GM10266 (cell line): ENCODE data around the gene SEZ6.

ENCODE experiments used
- DNase-seq: peaks from one replicate; pipeline ENCODE4 v3.0.0; 2012; ENCODE audit errors: extremely low spot score
- CTCF ChIP-seq: IDR thresholded peaks from 2 replicates; pipeline ENCODE4 v1.5.1; 2012; ENCODE audit warnings: mild to moderate bottlenecking, low read depth; ENCODE audit not compliant: control insufficient read depth, insufficient read depth; ENCODE audit errors: missing control alignments

Gene SEZ6

GRCh38 chr17:29003289-29003688 lies 2.5 kb downstream of the SEZ6 start:
- no peak for TF ChIP-seq CTCF
- DNase-seq = no peak

DNA sequence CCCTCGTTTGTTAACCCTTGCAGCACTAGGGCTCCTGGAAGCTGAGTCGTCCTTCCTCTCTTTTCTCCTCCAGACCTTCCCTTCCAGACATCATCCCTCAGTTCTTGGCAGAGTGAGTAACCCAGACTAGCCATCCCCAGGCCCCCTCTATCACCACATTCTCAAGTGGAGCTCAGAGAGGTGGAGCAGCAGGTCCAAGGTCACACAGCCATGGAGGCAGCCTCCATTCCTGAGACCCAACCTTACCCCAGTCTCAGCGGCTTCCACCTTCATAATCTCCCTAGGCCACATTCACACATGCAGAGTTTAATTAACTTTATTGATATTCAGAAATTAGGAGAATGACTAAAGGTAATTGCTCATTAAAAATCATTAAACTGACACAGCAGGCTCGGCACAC lies 3.0 kb downstream of the SEZ6 start:
- DNase-seq = no peak
- TF ChIP-seq CTCF = no peak

DNA sequence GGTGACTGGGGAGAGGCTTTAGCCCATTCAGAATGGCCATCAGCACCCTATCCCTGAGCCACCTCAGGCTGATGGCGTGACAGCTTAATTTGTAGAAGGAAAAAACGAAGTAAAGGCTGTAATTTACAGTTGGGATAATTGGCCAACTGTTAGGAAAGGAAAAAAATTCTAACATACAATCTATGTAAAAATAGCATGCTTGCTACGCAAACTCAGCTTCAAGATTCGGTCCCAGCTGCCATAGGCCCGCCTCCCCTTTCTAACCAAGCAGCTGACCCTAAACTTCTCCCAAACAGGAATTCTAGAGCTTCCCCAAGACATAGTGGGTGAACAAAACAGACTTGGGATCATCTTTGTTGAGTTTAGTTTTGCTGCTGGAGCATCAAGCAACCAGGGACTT lies 4.9 kb downstream of the SEZ6 start:
- DNase-seq = no peak
- no peak for TF ChIP-seq CTCF

- TF ChIP-seq CTCF = no peak
- DNase-seq = no peak
These were observed 6.6 kb downstream of the SEZ6 start for GRCh38 chr17:28999206-28999605.

DNA sequence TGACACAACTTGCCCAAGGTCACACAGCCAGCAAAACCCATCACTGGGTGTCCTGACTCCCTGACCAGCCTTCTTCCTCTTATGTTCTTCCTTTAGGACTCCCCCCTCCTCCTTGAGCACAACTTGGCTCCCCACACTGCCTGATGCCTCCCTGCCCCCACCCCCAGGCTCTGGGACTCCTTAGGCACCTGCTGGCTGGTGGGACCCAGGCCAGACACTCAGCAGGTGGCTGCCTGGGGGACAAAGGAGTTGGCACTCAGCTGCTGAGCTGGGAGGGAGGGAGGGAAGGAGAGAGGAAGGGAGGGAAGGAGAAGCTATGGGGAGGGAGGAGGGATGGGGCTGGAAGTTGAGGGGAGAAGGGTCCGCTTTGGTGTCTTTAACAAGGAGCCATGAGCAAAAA lies 8.0 kb downstream of the SEZ6 start:
- TF ChIP-seq CTCF = no peak
- DNase-seq = no peak

GRCh38 chr17:28996554-28997096 lies 9.2 kb downstream of the SEZ6 start:
- DNase-seq = no peak
- no peak for TF ChIP-seq CTCF

DNA sequence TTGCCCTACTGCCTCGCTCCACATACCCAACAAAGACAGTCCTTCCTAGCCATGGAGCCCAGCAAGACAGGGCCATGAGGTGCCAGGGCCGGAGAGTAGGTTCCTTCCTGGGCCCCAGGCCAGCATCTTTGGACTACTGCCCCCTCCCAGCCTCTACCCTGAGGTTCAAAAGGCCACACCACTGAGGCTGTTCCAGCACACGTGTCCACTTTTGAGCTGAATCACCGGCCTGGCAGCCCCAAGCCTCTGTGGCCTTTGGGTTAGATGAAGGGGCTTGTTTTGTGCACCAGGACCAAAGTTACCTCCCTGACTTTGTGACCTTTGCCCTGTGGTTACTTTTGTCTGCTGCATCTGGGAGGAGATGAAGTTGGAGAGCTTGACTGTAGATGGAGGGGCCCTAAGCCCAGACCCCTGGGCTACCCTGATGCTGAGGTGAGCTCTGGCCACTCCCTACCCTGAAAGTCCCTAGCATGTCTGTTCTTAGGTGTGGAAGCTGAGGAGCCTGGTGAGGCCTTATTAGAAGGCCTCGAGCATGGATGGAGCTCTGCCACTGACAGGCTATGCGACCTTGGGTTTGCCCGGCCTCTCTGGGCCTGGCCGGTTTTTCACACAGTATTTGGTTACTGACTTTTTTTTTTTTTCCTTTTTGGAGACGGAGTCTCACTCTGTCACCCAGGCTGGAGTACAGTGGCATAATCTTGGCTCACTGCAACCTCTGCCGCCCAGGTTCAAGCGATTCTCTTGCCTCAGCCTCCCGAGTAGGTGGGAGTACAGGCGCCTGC lies 12.0 kb downstream of the SEZ6 start:
- TF ChIP-seq CTCF = no peak
- DNase-seq = no peak
